IMR-90 (cell line): ENCODE measurements around the gene OVCA2. TPM values are rescaled to one million over a fixed set of nuclear protein-coding genes. Genes with fewer than 3 reads are reported as not detected.

Experiments used
- ATAC-seq: fragments of 200-7000 bp; cut with Tn5 transposase; 2 replicates; pipeline ENCODE4 v1.9.1; 2020; ENCODE audit warnings: low read depth, mild to moderate bottlenecking, moderate library complexity
- BruUV-seq: library from RNA; stranded (reverse); fragments of 400-500 nt; replicated peaks from 2 replicates; lab custom pipeline; 2021; lab: Mats Ljungman, UMichigan
- CTCF ChIA-PET: fragments of 300-600 bp; formaldehyde crosslinking; extraction: SDS; loops from one replicate; lab custom pipeline; 2021; ENCODE audit warnings: antibody characterized with exemption; lab: Yijun Ruan, JAX
- POLR2A ChIA-PET: fragments of 300-600 bp; sonication (Branson Sonifier 250); formaldehyde crosslinking; loops from one replicate; lab custom pipeline; 2022; ENCODE audit warnings: antibody characterized with exemption; ENCODE audit not compliant: unreplicated experiment; lab: Charles Lee
- DNase-seq: peaks from one replicate; pipeline ENCODE4 v3.0.0; 2013
- H2AFZ ChIP-seq: replicated peaks from 2 replicates; pipeline ENCODE3; 2013; ENCODE audit warnings: low read length, mild to moderate bottlenecking; ENCODE audit not compliant: poor library complexity
- H2AK5ac ChIP-seq: 2 replicates; pipeline ENCODE4 v1.6.1; 2013; ENCODE audit warnings: low read depth, low read length, inconsistent platforms
- H2AK9ac ChIP-seq: replicated peaks from 2 replicates; pipeline ENCODE3; 2013; ENCODE audit warnings: mild to moderate bottlenecking, low read depth, low read length, moderate library complexity; ENCODE audit not compliant: poor library complexity
- H2BK120ac ChIP-seq: 2 replicates; pipeline ENCODE4 v1.6.1; 2013; ENCODE audit warnings: low read depth, low read length, inconsistent platforms
- H2BK15ac ChIP-seq: 3 replicates; pipeline ENCODE4 v1.6.1; 2013; ENCODE audit warnings: low read depth, low read length, inconsistent platforms
- H2BK20ac ChIP-seq: 2 replicates; pipeline ENCODE4 v1.6.1; 2013; ENCODE audit warnings: low read depth, mild to moderate bottlenecking, inconsistent platforms, low read length, moderate library complexity
- H2BK5ac ChIP-seq: 2 replicates; pipeline ENCODE4 v1.6.1; 2013; ENCODE audit warnings: mild to moderate bottlenecking, low read depth, low read length, inconsistent platforms; ENCODE audit not compliant: poor library complexity, severe bottlenecking
- H3K14ac ChIP-seq: replicated peaks from 2 replicates; pipeline ENCODE4 v1.6.1; 2013; ENCODE audit warnings: low read depth, low read length, inconsistent platforms
- H3K18ac ChIP-seq: 2 replicates; pipeline ENCODE4 v1.6.1; 2013; ENCODE audit warnings: low read depth, low read length, control low read depth
- H3K23ac ChIP-seq: 2 replicates; pipeline ENCODE4 v1.6.1; 2013; ENCODE audit warnings: low read depth, low read length, inconsistent platforms
- H3K27ac ChIP-seq: 2 replicates; pipeline ENCODE4 v1.5.1; 2013; ENCODE audit warnings: mild to moderate bottlenecking, control low read depth, low read length; ENCODE audit not compliant: insufficient read depth
- H3K27me3 ChIP-seq: 2 replicates; pipeline ENCODE4 v1.6.1; 2013; ENCODE audit warnings: low read length; ENCODE audit not compliant: control insufficient read depth, insufficient read depth
- H3K36me3 ChIP-seq: 2 replicates; pipeline ENCODE4 v1.6.1; 2013; ENCODE audit warnings: low read length, mixed read lengths; ENCODE audit not compliant: control insufficient read depth, insufficient read depth
- H3K4ac ChIP-seq: 2 replicates; pipeline ENCODE4 v1.6.1; 2013; ENCODE audit warnings: low read depth, low read length, inconsistent platforms
- H3K4me1 ChIP-seq: 2 replicates; pipeline ENCODE4 v1.6.1; 2013; ENCODE audit warnings: low read length, mixed read lengths; ENCODE audit not compliant: control insufficient read depth, insufficient read depth
- H3K4me2 ChIP-seq: 2 replicates; pipeline ENCODE4 v1.6.1; 2013; ENCODE audit warnings: low read depth, mild to moderate bottlenecking, control low read depth, low read length, moderate library complexity
- H3K4me3 ChIP-seq: 2 replicates; pipeline ENCODE4 v1.5.1; 2013; ENCODE audit warnings: low read depth, mild to moderate bottlenecking, control low read depth, low read length, moderate library complexity; ENCODE audit not compliant: insufficient read depth
- H3K56ac ChIP-seq: 2 replicates; pipeline ENCODE4 v1.6.1; 2013; ENCODE audit warnings: low read length, inconsistent platforms; ENCODE audit not compliant: insufficient read depth; ENCODE audit errors: extremely low read depth
- H3K79me1 ChIP-seq, 2 experiments: 2 replicates each; pipeline ENCODE4 v1.6.1; 2013; ENCODE audit warnings: low read length in 2 of 2, inconsistent platforms in 1 of 2, low read depth in 1 of 2
- H3K9ac ChIP-seq: 2 replicates; pipeline ENCODE4 v1.6.1; 2013; ENCODE audit warnings: low read depth, low read length, control low read depth
- H3K9me1 ChIP-seq: 2 replicates; pipeline ENCODE4 v1.6.1; 2013; ENCODE audit warnings: low read length, inconsistent platforms; ENCODE audit not compliant: insufficient read depth
- H3K9me3 ChIP-seq: 2 replicates; pipeline ENCODE4 v1.6.1; 2013; ENCODE audit warnings: low read length; ENCODE audit not compliant: control insufficient read depth, insufficient read depth
- H4K20me1 ChIP-seq: 2 replicates; pipeline ENCODE4 v1.6.1; 2013; ENCODE audit warnings: low read length, inconsistent platforms; ENCODE audit not compliant: insufficient read depth
- H4K5ac ChIP-seq: 2 replicates; pipeline ENCODE4 v1.6.1; 2013; ENCODE audit warnings: mild to moderate bottlenecking, low read depth, low read length, control low read depth
- H4K8ac ChIP-seq, 2 experiments: 2 replicates each; pipeline ENCODE4 v1.6.1; 2013; ENCODE audit warnings: low read depth in 2 of 2, low read length in 2 of 2, control low read depth in 1 of 2, inconsistent platforms in 1 of 2
- H4K91ac ChIP-seq: 2 replicates; pipeline ENCODE4 v1.6.1; 2013; ENCODE audit warnings: low read depth, low read length, inconsistent platforms; ENCODE audit not compliant: insufficient read depth
- BHLHE40 ChIP-seq: fragments of 150-350 bp; IDR thresholded peaks from 2 replicates; pipeline ENCODE4 v1.6.1; 2016; ENCODE audit warnings: mild to moderate bottlenecking, low read depth, low read length
- CEBPB ChIP-seq: IDR thresholded peaks from 2 replicates; pipeline ENCODE4 v1.6.1; 2012; ENCODE audit warnings: low read depth, low read length, improper control_type of control experiment
- CHD1 ChIP-seq: IDR thresholded peaks from 2 replicates; pipeline ENCODE4 v1.6.1; 2012; ENCODE audit warnings: low read depth, low read length, improper control_type of control experiment
- FOS ChIP-seq: fragments of 150-350 bp; IDR thresholded peaks from 2 replicates; pipeline ENCODE4 v1.6.1; 2016; ENCODE audit warnings: low read depth, low read length
- MAFK ChIP-seq: IDR thresholded peaks from 2 replicates; pipeline ENCODE4 v1.6.1; 2012; ENCODE audit warnings: low read depth, low read length, improper control_type of control experiment
- MAZ ChIP-seq: IDR thresholded peaks from 2 replicates; pipeline ENCODE4 v1.6.1; 2012; ENCODE audit warnings: low read depth, mild to moderate bottlenecking, low read length, improper control_type of control experiment, moderate library complexity, borderline replicate concordance
- MXI1 ChIP-seq: IDR thresholded peaks from 2 replicates; pipeline ENCODE4 v1.6.1; 2012; ENCODE audit warnings: low read depth, mild to moderate bottlenecking, low read length, moderate library complexity, borderline replicate concordance
- NFE2L2 ChIP-seq: fragments of 150-350 bp; IDR thresholded peaks from 2 replicates; pipeline ENCODE4 v1.6.1; 2016; ENCODE audit warnings: low read depth, mild to moderate bottlenecking, low read length
- POLR2A ChIP-seq: IDR thresholded peaks from 2 replicates; pipeline ENCODE4 v1.6.1; 2012; ENCODE audit warnings: mild to moderate bottlenecking, low read depth, low read length
- RAD21 ChIP-seq: IDR thresholded peaks from 2 replicates; pipeline ENCODE4 v1.6.1; 2012; ENCODE audit warnings: low read length, improper control_type of control experiment
- RCOR1 ChIP-seq: IDR thresholded peaks from 2 replicates; pipeline ENCODE4 v1.6.1; 2012; ENCODE audit warnings: mild to moderate bottlenecking, low read length, improper control_type of control experiment; ENCODE audit not compliant: insufficient replicate concordance
- RFX5 ChIP-seq: IDR thresholded peaks from 2 replicates; pipeline ENCODE4 v1.8.0; 2012; ENCODE audit warnings: low read depth, mild to moderate bottlenecking, low read length, moderate library complexity
- SMC3 ChIP-seq: fragments of 150-350 bp; IDR thresholded peaks from 2 replicates; pipeline ENCODE4 v1.6.1; 2016; ENCODE audit warnings: low read depth, mild to moderate bottlenecking, antibody characterized with exemption, low read length, moderate library complexity
- WGBS, 2 experiments: methylation state at CpG; one replicate each; pipeline versions ENCODE4 v1.1.5 to v1.1.7; 2013; ENCODE audit warnings: missing lambda C conversion rate in 2 of 2; ENCODE audit not compliant: insufficient read length in 1 of 2; ENCODE audit errors: extremely low coverage in 2 of 2; 5-methylcytosine and 5-hydroxymethylcytosine counted together
- dilution Hi-C: fragments of 300-500 bp; cut with HindIII; formaldehyde crosslinking; loops from one replicate; pipeline ENCODE4 v1.14.3; 2018; ENCODE audit warnings: low sequenced_read_pairs; ENCODE audit not compliant: unreplicated experiment
- in situ Hi-C: fragments of 300-500 bp; cut with MboI; formaldehyde crosslinking; loops from 3 replicates; pipeline ENCODE4 v1.14.3; 2019; ENCODE audit warnings: low sequenced_read_pairs, inconsistent platforms, mixed read lengths
- intact Hi-C: fragments of 100-400 bp; cut with micrococcal nuclease; formaldehyde crosslinking; loops from 2 replicates; pipeline ENCODE4 v1.10.0; 2022
- polyA plus RNA-seq, 3 experiments: library from polyadenylated mRNA; depleted of rRNA; stranded (reverse); fragments of >200 nt; gene quantifications; 2 replicates each; pipeline ENCODE4 v1.2.3, GENCODE V29; 2012; ENCODE audit warnings: low replicate concordance in 1 of 3
- total RNA-seq: library from RNA; depleted of rRNA; stranded (reverse); fragments of >200 nt; gene quantifications from 2 replicates; pipeline ENCODE4 v1.2.3, GENCODE V29; 2012
- TF ChIP-seq, protein P1 (sequence below): fragments of 150-350 bp; IDR thresholded peaks from 2 replicates; pipeline ENCODE4 v1.6.1; 2016; ENCODE audit warnings: low read depth, mild to moderate bottlenecking, low read length, moderate library complexity, borderline replicate concordance
- TF ChIP-seq, protein P2 (sequence below): conservative IDR thresholded peaks from 2 replicates; pipeline ENCODE4 v1.5.1; 2012; ENCODE audit warnings: mild to moderate bottlenecking, low read depth, low read length, improper control_type of control experiment
- TF ChIP-seq, protein P3 (sequence below): fragments of 150-350 bp; IDR thresholded peaks from 2 replicates; pipeline ENCODE4 v1.6.1; 2017; ENCODE audit warnings: mild to moderate bottlenecking, antibody characterized with exemption, low read length, low read depth

OVCA2 gene
- total and polyA plus RNA-seq, 2 of the 4 experiments (the other 2 are of a cell fraction), result 38.7 to 46.9 TPM

DNA sequence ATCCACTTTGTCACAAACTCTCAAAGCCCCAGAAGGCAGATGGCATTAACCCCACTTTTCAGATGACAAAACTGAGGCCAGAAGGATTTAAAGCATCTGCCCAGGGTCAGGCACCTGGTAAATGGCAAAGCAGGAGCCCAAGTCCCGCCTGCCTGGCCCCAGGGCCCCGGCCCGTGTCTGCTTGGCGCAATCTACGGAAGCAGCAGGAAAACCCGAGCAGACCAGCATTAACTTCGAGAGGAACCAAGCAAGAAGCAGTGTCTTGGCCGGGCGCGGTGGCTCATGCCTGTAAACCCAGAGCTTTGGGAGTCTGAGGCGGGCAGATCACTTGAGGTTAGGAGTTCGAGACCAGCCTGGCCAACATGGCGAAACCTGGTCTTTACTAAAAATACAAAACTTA, 38.3 kb upstream of the OVCA2 start:
- Histone ChIP-seq H3K14ac (no peak overlapping the region), H4K5ac (no peak overlapping the region), H3K4me1 (peaks cover 8% of the 10 kb centered on the region), H3K23ac (no peak overlapping the region), H3K4ac (no peak overlapping the region), H2AFZ (no peak overlapping the region), H2BK5ac (no peak overlapping the region), H3K9ac (no peak overlapping the region), H3K27me3 (peaks cover 4% of the 10 kb centered on the region; the same call in 1 of the 2 replicates), H3K27ac (no peak overlapping the region), H2BK20ac (no peak overlapping the region), H3K9me3 (no peaks in the 10 kb centered on the region), H3K56ac (no peak overlapping the region), H3K4me3 (no peak overlapping the region), H2BK15ac (no peak overlapping the region), H2AK5ac (no peak overlapping the region), H3K9me1 (no peaks in the 10 kb centered on the region), H4K8ac (no peak overlapping the region), H2BK120ac (no peak overlapping the region), H3K18ac (no peak overlapping the region), H3K36me3 (no peaks in the 10 kb centered on the region), H4K20me1 (no peaks in the 10 kb centered on the region), H3K4me2 (no peak overlapping the region), H4K91ac (no peak overlapping the region), H2AK9ac (no peak overlapping the region), H3K79me1 (no peaks in the 10 kb centered on the region)
- 85% methylated on average over 9 of the region's 13 CpGs; no CpG with 5 or more reads in 1 of the 2 experiments for WGBS, 2 experiments
- dilution Hi-C loops, result no loop called here
- BruUV-seq, result no TSS peak
- intact Hi-C loops, result no loop called here
- DNase-seq (no peak), ATAC-seq (no peak)
- ChIA-PET CTCF (no interaction called here), POLR2A (no interaction called here)
- TF ChIP-seq CHD1, result no peak
- TF ChIP-seq MXI1, result no peak
- no peak for TF ChIP-seq SMC3
- no peak for TF ChIP-seq CEBPB
- no peak for TF ChIP-seq MAZ
- no peak for TF ChIP-seq NFE2L2
- no peak for TF ChIP-seq RCOR1
- no peak for TF ChIP-seq FOS
- TF ChIP-seq RFX5, result no peak
- TF ChIP-seq BHLHE40, result no peak
- TF ChIP-seq MAFK, result no peak
- TF ChIP-seq, protein P1, sequence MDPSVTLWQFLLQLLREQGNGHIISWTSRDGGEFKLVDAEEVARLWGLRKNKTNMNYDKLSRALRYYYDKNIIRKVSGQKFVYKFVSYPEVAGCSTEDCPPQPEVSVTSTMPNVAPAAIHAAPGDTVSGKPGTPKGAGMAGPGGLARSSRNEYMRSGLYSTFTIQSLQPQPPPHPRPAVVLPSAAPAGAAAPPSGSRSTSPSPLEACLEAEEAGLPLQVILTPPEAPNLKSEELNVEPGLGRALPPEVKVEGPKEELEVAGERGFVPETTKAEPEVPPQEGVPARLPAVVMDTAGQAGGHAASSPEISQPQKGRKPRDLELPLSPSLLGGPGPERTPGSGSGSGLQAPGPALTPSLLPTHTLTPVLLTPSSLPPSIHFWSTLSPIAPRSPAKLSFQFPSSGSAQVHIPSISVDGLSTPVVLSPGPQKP, result no peak
- TF ChIP-seq RAD21, result no peak
- no peak for TF ChIP-seq POLR2A
- TF ChIP-seq, protein P2, sequence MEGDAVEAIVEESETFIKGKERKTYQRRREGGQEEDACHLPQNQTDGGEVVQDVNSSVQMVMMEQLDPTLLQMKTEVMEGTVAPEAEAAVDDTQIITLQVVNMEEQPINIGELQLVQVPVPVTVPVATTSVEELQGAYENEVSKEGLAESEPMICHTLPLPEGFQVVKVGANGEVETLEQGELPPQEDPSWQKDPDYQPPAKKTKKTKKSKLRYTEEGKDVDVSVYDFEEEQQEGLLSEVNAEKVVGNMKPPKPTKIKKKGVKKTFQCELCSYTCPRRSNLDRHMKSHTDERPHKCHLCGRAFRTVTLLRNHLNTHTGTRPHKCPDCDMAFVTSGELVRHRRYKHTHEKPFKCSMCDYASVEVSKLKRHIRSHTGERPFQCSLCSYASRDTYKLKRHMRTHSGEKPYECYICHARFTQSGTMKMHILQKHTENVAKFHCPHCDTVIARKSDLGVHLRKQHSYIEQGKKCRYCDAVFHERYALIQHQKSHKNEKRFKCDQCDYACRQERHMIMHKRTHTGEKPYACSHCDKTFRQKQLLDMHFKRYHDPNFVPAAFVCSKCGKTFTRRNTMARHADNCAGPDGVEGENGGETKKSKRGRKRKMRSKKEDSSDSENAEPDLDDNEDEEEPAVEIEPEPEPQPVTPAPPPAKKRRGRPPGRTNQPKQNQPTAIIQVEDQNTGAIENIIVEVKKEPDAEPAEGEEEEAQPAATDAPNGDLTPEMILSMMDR, result no peak
- TF ChIP-seq, protein P3, sequence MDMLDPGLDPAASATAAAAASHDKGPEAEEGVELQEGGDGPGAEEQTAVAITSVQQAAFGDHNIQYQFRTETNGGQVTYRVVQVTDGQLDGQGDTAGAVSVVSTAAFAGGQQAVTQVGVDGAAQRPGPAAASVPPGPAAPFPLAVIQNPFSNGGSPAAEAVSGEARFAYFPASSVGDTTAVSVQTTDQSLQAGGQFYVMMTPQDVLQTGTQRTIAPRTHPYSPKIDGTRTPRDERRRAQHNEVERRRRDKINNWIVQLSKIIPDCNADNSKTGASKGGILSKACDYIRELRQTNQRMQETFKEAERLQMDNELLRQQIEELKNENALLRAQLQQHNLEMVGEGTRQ, result no peak
- in situ Hi-C loops, result no loop called here
